HG03558 (cell line): ENCODE measurements around the gene ANKRD42.

Experiments
- ATAC-seq: cut with Tn5 transposase; IDR thresholded peaks from one replicate; pipeline ENCODE4 v1.9.1; 2021; ENCODE audit warnings: moderate number of reproducible peaks; ENCODE audit not compliant: unreplicated experiment; ENCODE audit errors: extremely low read depth

ANKRD42 gene

DNA sequence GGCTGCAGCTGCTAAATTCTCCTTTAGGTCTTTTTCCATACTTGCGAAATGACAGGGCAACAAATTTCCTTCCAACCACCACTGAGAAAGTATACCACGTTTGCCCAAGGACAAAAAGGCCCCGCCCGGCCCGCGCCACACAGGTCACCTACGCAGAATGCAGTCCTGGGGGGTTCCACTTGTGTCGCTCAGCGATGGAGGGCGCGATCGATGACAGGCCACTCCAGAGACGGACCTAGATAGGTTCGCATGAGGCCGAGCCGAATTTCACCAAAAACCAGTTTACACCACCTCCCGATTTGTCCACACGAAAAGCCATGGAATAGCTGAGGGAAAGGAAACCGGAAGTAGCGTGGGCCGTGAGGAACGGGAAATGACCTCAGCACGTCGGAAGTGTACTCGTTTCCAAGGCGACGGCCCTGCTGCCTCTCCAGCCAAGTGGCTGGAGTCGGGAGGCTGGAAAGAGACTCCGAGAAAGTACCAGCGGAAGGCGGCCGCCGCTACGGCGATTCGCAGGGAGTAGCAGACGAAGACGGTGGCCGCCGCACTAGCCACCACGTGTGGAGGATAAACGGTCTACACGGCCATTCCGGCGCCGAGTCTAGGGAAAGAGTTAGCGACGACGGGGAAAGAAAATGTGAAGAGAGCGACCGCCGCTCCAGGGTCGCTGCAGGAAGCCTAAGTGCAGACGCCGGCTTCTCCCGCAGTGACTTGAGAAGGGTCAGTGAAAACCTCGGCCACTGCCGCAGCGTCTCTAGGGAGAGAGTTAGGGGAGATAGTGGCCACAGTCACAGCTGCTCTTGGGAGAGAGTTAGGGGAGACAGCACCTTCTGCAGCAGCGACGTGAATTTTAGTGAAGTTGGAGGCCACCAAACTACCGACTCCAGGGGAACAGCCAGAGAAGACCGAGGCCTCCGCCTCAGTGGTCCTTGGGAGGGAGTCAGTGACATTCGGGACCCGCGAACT lies at the start of gene ANKRD42:
Gene ANKRD42 (plus strand): TSS at position 398 of the 966 bp plus-strand sequence. CDS start 959 bp downstream, outside the sequence.
- ATAC-seq = peak; percentile 89

DNA sequence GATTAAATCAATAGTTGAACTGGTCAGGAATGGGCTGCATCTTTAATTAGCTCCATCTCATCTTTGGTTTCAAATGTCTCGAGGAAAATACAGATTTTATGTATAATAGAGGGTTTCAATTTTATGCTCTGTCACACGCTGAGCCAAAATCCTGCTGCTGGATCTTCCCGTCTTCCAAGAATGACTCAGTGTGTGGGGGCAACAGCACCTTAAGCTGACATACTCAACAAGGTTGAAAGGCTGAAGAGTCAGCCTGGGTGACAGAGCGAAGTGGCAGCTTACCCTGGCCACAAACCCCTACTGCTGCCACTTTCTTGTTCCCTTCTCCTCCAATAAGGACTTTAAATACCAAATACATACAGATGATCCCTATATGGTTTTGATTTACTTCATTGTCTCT lies 45.6 kb upstream of the ANKRD42 start:
- no peak for ATAC-seq

DNA sequence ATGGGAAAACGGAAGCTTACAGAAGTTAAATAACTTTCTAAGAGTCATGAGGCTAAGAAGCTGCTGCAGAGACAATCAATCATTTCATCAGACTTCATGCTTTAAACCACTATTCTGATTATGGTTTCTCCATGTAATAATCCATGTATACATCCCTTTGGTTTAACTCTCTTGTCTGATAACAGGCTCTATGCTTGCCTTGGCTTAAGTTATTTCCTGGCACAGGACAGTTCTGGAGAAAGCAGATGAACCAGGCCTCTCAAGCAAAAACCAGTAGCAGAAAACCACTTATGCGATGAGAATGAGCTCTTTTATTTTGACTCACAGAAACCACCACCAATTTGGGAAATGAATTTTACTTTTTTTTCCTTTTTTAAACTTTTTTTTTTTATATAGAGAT lies 43.1 kb upstream of the ANKRD42 start:
- no peak for ATAC-seq

DNA sequence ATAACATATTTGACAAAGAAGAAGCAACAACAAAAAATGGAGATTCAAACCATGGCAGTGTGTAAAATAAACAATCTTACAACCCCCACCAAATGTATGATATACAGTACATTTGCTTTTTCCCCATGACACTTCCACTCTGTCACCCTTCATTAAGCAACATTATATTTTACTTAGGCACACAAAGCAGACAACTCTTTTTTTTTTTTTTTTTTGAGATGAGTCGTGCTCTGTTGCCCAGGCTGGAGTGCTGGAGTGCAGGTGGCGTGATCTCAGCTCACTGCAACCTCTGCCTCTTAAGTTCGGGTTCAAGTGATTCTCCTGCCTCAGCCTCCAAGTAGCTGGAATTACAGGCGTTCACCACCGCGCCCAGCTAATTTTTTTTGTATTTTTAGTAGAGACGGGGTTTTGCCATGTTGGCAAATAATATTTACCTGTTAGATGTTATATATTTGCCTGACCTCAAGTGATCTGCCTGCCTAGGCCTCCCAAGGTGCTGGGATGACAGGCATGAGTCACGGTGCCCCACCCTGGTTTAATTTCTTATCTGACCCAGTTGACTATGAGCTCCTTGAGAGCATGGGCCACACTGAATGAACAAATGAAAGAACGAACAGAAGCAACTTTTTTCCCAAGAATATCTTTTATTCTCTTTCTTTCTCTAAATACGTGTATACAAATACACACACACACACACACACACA lies 42.1 kb upstream of the ANKRD42 start:
- ATAC-seq = no peak

DNA sequence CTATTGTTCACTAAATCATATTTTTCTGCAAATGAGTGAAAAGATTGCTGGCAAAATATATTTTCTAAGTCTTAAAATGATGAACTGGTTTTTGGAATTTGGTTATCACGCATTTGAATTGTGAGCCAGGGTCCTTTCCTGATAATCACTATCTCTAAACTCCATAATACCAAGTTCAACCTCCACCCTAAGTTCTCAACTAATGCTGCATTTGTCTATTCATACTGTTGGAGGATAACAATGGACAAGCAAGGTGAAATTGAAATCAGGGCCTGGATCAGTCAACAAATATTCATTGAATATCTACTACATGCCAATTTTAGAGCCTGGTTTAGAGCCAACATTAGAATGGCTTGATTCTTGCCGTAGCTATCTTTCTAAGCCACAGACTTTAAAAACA lies 41.2 kb upstream of the ANKRD42 start:
- ATAC-seq = no peak

DNA sequence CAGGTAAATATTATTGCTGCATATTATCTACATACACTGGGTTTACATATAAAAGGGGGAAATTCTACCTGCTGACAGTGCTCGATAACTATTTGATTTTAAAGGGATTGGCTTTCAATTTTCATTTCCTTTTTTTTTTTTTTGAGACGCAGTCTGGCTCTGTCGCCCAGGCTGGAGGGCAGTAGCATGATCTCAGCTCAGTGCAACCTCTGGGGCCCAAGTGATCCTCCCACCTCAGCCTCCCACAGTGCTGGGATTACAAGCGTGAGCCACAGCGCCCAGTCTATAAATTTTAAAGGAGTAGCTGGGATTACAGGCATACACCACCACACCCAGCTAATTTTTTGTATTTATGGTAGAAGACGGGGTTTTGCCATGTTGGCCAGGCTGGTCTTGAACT lies 39.7 kb upstream of the ANKRD42 start:
- no peak for ATAC-seq

DNA sequence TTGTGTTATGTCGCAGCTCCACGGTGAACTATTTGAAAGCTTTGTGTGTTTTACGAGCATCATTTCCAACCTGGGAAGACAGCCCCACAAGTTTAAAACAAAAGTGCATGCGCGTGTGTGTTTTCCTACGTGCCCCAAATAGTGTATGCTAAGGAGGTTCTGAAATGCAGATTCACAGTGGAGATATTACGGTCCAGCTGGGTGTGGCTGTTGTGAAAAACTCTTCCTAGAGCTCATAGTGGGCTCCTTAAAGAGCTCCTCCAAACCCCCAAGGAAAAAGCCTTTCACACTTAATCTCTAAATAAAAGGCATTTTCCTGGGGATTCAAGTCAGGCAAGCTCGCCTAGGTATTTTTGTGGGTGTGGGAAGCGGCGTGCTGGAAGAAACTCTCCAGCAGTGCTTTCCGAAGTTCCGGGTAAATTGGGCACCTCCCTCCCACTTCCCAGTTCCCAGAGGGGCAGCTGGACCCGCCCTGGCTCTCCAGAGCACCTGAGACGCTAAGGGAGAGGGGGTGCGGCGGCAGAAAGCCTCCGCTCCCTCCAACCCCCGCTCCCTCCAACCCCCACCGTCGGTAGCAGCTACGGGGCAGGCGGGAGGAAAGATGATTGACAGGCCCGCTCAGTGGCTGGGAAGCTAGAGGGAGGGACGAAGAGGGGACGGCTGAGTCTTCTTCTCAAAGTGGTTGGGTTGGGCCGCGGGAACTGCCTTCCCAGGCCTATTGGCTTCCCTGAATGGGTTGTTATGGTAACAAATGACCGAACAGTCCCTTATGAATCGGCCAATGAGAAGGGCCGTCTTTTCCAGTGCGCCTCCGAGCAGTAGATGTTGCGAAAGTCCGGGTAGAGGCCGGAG lies 37.1 kb upstream of the ANKRD42 start:
- ATAC-seq = peak; percentile 97

DNA sequence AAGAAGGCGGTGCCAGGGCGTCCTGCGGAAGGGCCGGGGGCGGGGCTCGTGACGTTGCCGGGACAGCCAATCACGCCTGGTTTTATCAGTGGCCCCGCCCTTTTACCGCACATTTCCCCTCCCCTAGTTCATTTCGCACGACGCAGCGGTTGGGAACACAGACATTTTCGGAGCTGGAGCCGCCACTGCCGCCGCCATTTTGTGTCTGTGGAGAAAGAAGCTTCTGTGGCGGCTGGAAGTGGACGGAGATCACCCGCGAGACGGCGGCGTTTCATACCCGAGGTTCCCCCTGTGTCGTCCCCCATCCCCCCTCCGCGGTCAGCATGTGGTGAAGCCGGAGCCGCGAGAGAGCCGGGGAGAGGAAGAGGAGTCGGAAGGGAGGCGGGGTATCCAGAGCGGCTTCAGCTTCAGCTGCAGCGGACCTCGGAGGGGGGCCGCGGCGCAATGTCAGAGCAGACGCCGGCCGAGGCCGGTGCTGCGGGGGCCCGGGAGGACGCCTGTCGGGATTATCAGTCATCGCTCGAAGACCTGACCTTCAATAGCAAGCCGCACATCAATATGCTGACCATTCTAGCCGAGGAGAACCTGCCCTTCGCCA lies 36.4 kb upstream of the ANKRD42 start, which contains the start of gene PCF11:
Gene PCF11 (plus strand): TSS at position 136 of the 598 bp plus-strand sequence. CDS start 309 bp downstream, at position 445.
- ATAC-seq = no peak

DNA sequence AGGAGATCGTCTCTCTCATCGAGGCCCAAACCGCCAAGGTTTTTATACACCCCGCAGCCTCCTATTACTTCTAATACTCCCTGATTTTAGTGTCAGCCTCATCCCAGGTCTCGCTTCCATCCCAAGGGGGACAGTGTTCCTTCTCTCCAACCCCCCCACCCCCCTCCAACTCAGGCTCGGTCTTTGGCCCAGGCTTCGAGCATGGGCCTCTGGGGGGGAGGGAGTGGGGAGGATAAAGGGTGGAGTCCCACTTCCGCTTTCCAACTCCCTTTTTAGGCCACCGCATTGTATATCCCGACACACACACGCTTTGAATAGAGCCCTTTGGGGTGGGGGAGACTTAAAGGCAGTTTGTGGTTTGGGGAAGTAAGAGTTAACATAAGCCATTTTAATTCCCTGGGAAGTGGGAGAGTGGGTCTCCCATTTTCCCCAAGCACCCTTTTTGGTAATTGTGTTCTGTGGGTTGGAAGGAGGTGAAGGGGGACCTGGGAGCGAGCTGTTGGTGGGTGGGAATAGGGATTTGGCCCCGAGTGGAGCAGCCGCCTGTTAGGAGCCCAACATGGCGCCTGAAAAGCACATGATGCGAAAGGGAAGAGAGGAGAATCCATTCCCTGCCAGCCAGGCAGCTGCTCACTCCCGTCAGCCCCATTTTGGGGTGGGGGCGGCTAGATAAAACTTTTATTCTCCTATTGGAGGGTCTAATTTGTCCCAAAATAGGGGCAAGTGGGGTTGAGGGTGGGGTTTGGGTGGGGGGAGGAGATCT lies 35.7 kb upstream of the ANKRD42 start:
- ATAC-seq = no peak

DNA sequence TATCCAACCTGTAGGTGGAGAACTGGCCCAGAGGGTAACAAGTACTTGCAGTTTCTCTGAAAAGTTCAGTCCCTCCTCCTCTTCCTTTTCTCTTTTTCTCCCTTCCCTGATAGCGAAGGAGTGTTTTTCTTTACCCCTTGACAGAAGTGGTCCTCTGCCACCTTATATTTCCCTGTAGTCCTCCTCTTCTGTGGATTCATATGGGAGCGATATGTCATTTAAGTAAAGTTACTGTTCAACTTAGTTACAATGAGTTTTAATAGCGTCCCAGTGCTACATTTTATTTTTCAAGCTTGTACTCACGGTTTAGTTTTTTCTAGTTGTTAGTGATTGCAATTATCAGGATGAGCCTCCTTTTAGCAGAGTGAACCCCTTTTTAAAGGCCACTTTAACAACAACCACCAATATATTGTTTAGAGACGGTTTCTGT lies 35.1 kb upstream of the ANKRD42 start:
- ATAC-seq = no peak

DNA sequence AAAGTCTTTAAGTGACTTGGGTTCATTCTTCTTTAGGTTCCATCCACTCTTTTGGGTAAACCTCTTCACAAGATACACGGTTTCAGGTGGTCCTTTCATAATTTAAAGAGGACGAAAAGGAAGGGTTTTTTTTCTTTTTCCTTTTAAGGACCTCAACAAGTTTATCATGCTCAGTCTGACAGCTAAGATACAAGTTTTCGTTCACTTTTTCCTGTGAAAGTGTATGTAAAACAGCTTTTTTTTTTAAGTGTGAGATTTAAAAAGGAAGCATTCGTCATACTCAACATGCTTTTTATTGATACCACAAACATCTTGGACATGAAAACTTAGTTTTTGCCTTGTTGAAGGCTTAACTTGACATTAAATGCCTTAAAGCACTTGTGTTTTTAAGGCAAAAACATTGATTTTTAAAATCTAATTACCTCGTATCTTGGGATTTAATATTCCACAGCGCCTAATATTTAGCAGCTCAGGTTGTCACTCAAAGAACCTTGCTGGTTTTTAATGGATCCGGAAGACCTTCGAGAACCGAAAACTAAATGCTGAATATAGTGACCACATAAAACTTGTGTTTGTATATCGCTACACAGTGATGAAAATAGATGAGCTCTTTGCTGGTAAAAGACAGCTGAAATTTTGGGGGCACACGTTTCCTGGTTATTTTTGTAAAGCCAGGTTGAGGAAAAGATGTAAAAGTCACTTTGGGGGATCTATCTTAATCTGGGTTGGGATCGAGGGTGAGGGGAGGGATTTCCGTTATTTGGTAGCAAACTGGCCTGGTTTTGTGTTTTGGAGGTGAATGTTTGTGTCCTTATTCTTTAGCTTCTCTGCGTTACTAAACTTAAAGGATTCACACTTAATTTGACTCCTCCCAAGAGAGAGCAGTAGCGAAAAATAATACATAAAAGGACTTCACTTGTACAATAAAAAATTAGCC lies 34.3 kb upstream of the ANKRD42 start:
- no peak for ATAC-seq

DNA sequence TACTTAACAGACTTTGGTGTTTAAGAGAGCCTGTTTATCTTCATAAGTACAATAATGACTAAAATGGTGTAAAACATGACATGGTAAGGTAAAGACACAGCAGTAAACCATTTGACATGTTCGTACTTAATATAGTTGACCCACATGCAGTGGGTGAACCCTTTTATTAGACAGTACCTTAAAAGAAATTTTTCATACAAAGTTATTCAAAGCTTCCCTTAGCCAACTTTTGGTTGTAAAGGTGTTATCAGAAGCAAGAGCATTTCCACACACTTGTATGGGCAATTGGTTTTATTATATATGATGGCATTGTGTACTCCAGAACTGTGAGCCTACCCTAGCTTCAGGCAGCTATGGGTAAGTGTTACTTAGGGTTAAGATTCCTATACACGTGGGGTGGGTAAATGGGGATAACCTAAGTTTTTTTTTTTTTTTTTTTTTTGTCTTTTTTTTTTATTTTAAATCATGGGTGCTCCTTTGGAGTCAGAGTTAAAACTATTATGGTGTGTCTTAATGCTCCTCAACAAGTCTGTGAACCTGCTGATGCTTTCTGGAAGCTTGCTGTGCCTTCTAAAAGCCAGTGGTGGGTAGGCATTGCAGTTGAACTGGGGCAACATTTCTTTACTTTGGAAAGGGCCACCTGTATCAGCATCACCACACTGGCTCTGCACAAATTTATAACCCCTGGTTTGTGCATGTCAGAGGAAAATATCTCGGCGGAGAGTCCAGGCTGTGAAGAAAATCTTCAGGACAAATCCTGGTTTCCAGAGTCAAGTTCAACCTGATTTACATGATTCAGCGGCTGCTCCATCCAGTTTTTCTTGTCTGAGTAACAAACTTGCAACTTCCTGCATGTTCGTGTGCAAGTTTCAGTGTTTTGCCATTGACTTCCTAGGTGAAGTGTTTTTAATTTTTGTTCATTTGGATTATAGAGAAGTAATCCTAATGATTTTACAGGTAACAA lies 33.3 kb upstream of the ANKRD42 start:
- ATAC-seq = no peak

DNA sequence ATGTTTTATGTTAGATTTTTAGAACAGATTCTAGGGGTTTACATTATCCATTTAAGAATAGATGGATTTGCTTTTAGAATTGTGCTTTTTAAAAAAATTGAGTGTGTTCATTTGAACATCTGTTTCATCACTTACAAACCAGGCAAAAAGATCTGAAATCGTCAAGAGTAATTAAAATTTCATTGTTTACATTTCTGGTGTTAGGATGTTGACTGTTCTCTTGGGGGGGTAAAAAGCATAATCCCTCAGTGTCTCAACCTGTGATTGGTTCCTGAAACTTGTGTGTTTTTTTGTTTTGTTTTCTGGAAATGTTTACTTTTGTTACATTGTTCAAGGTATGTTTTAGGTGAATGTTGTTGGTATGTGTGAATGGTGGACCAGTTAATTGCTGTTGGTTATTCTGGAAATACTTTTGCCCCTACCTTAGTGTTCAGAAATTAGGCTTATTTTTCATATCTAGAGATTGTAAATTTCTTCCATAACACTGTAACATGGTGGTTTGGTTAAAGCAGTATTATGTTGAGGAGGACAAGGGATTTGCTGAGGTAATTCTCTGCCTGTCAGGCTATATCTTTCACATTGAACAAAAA lies 31.8 kb upstream of the ANKRD42 start:
- no peak for ATAC-seq

DNA sequence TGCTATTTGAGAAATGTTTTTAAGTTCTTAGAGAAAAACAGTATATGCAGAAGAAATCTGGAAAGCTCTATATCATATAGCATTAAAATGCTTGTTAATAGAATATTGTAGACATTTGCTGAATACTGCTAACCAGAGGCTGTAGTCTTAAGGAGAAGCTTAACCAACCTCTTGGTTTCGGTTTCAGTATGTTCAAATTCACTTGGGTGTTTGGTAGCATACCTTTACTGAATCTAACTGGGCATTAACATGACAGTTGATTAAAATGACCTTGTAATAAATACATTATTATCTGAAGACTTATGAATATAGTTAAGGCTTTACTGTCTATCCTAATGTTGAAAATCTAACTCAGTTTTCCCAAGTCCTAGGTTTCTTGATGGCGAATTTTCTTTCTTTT lies 31.1 kb upstream of the ANKRD42 start:
- peak; percentile 60 for ATAC-seq

DNA sequence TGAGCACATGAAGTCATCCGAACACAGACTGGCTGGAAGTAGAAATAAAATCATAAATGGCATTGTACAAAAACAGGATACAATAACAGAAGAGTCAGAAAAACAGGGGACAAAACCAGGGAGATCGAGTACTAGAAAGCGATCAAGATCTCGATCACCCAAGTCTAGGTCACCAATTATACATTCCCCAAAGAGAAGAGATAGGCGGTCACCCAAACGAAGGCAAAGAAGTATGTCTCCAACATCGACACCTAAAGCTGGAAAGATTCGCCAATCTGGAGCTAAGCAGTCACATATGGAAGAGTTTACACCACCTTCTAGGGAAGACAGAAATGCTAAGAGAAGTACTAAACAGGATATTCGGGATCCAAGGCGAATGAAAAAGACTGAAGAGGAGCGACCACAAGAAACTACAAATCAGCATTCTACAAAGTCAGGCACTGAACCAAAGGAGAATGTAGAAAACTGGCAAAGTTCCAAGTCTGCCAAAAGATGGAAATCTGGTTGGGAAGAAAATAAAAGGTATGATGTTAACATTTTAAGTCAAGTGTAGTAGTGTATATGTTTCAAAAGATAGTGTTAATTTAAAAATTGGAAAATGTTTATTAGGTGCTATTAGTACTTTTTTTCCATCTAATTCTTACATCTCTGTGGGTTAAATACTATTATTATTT lies 27.2 kb upstream of the ANKRD42 start:
- no peak for ATAC-seq

DNA sequence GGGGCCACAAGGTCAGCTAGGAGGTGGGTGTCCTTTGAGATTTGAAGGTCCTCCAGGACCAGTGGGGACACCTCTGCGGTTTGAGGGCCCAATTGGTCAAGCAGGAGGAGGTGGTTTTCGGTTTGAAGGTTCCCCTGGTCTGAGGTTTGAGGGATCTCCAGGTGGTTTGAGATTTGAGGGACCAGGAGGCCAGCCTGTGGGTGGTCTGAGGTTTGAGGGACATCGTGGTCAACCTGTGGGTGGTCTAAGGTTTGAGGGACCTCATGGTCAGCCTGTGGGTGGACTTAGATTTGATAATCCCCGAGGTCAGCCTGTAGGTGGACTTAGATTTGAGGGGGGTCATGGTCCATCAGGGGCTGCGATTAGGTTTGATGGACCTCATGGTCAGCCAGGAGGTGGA lies 24.8 kb upstream of the ANKRD42 start:
- no peak for ATAC-seq
